Activated gamma-delta T cell treated with anti-CD3 and anti-CD28 coated beads, Interleukin-2, amount 50 U/mL, for 16 hours (primary cell): Measurements from ENCODE around the gene CLEC9A.

ENCODE experiments used
- DNase-seq: peaks from one replicate; pipeline ENCODE4 v3.0.0-alpha.2; 2020; ENCODE audit warnings: low read depth

CLEC9A gene

DNA sequence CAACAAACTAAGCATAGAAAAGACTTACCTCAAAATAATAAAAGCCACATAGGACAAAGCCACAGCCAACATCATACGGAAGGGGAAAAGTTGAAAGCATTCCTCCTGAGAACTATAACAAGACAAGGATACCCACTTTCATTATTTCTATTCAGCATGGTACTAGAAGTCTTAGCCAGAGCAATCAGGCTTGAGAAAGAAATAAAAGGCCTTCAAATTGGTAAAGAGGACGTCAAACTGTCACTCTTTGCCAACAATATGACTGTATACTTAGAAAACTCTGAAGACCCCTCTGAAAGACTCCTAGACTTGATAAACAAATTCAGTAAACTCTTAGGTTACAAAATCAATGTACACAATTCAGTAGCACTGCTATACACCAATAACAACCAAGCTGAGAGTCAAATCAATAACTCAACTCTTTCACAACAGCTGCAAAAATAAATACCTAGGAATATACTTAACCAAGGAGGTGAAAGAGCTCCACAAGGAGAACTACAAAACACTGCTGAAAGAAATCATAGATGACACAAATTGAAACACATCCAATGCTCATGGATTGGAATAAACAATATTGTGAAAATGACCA, 79.9 kb downstream of the CLEC9A start:
- no peak for DNase-seq

DNA sequence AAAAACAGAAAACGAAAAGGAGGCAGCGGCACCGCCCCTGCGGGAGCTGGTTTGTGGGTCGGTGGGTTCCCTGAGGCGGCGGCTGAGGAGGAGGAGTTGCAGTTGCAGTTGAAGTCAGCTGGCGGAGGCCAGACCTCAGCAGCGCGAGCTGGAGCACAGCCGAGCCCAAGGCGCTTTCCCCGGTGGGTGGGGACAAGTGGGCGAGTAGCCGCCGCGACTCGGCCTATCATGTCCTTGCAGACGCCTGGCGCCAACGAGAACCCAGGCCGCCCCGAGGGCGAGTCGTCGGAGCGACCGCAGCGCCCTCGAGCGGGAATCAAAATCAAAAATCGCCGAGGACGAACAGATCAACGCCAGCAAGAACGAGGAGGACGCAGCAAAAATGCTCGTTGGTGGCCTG, 81.0 kb downstream of the CLEC9A start:
- no peak for DNase-seq

DNA sequence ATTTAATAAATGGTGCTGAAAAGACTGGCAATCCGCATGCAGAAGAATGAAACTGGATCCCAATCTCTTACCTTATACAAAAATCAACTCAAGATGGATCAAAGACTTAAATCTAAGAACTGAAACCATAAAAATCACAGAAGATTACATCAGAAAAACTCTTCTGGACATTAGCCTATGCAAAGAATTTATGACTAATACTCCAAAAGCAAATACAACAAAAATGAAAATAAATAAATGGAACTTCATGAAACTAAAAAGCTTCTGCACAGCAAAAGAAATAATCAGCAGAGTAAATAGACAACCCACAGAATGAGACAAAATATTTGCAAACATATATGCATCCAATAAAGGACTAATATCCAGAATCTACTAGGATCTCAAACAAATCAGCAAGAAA, 82.6 kb downstream of the CLEC9A start:
- no peak for DNase-seq

DNA sequence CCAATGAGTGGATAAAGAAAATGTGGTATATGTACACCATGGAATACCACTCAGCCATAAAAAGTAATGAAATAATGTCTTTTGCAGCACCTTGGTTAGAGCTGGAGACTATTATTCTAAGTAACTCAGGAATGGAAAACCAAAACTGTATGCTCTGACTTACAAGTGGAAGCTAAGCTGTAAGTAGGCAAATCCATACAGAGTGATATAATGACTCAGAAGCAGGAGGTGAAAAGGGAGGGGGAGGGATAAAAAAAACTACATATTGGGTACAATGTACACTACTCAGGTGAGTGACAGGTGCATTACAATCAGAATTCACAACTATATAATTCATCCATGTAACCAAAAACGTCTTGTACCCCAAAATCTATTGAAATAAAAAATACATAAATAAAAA, 83.4 kb downstream of the CLEC9A start:
- DNase-seq: no peak

DNA sequence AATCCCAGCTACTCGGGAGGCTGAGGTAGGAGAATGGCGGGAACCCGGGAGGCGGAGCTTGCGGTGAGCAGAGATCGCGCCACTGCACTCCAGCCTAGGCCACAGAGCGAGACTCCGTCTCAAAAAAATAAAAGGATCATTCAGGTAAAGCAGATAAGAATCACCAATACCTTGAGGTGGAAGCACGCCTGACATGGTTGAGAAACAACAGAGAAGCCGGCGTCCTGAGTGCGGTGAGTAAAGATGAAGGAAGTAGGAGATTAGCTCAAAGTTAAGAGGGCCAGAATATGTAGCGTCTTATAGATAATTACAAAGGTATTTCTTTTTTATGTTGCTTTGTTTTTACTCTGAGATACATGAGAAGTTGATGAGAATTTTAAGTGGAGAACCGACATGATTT, 84.8 kb downstream of the CLEC9A start:
- no peak for DNase-seq
